H1 (cell line): ENCODE results near the gene OTUD6A. TPM values are rescaled to one million over a fixed set of nuclear protein-coding genes. Genes with fewer than 3 reads are reported as not detected.

Experiments used
- CTCF ChIA-PET: fragments of 300-600 bp; sonication (Branson Sonifier 250); formaldehyde crosslinking; loops from one replicate; lab custom pipeline; 2021; ENCODE audit not compliant: partially characterized antibody; lab: Charles Lee
- POLR2A ChIA-PET: fragments of 300-600 bp; sonication (Branson Sonifier 250); formaldehyde crosslinking; loops from one replicate; lab custom pipeline; 2021; ENCODE audit warnings: inconsistent platforms; ENCODE audit not compliant: partially characterized antibody; lab: Charles Lee
- DNase-seq, 2 experiments: peaks; one replicate each; pipeline versions ENCODE4 v3.0.0 to v3.0.0-alpha.2; 2010 to 2022; ENCODE audit warnings: low spot score in 2 of 2, low read depth in 1 of 2, mixed read lengths in 1 of 2
- FAIRE-seq: peaks from 2 replicates; lab custom pipeline; 2011; peaks lifted over from hg19 to GRCh38; lab: Jason Lieb, UNC
- H2AFZ ChIP-seq: 2 replicates; pipeline ENCODE4 v1.8.1; 2012; ENCODE audit warnings: low read length, inconsistent platforms
- H2AK5ac ChIP-seq: 2 replicates; pipeline ENCODE4 v1.6.1; 2013; ENCODE audit warnings: low read depth, low read length
- H2BK120ac ChIP-seq: replicated peaks from 2 replicates; pipeline ENCODE3; 2013; ENCODE audit warnings: low read depth, low read length, inconsistent platforms
- H2BK12ac ChIP-seq: 2 replicates; pipeline ENCODE4 v1.6.1; 2013; ENCODE audit warnings: low read depth, low read length
- H2BK15ac ChIP-seq: 2 replicates; pipeline ENCODE4 v1.6.1; 2013; ENCODE audit warnings: low read length
- H2BK20ac ChIP-seq: 2 replicates; pipeline ENCODE4 v1.6.1; 2013; ENCODE audit warnings: low read length
- H2BK5ac ChIP-seq: 2 replicates; pipeline ENCODE4 v1.6.1; 2013; ENCODE audit warnings: low read depth, low read length
- H3K14ac ChIP-seq: 2 replicates; pipeline ENCODE4 v1.6.1; 2013; ENCODE audit warnings: inconsistent platforms; ENCODE audit not compliant: insufficient read length
- H3K18ac ChIP-seq: 2 replicates; pipeline ENCODE4 v1.6.1; 2013; ENCODE audit warnings: low read length; ENCODE audit errors: extremely low read depth
- H3K23ac ChIP-seq: 2 replicates; pipeline ENCODE4 v1.6.1; 2013; ENCODE audit warnings: inconsistent platforms; ENCODE audit not compliant: insufficient read length
- H3K23me2 ChIP-seq: 2 replicates; pipeline ENCODE4 v1.6.1; 2013; ENCODE audit warnings: low read depth, low read length
- H3K27ac ChIP-seq: 2 replicates; pipeline ENCODE4 v1.6.1; 2011; ENCODE audit warnings: low read depth, low read length, inconsistent platforms
- H3K27me3 ChIP-seq, 4 experiments: replicated peaks in 1 of 4; 1 replicate in 1 of 4; 2 replicates in 3 of 4; pipeline versions ENCODE4 v1.6.1 to v1.8.1; 2011 to 2013; ENCODE audit warnings: low read length in 3 of 4, mild to moderate bottlenecking in 3 of 4, inconsistent platforms in 2 of 4, mixed read lengths in 2 of 4, moderate library complexity in 1 of 4; ENCODE audit not compliant: control insufficient read depth in 3 of 4, insufficient read depth in 3 of 4; ENCODE audit errors: extremely low read depth in 1 of 4
- H3K36me3 ChIP-seq, 4 experiments: 2 replicates each; pipeline versions ENCODE4 v1.6.1 to v1.8.1; 2011 to 2013; ENCODE audit warnings: mild to moderate bottlenecking in 4 of 4, low read length in 3 of 4, moderate library complexity in 2 of 4, control low read depth in 1 of 4, inconsistent platforms in 1 of 4; ENCODE audit not compliant: insufficient read depth in 4 of 4, control insufficient read depth in 2 of 4
- H3K4ac ChIP-seq: replicated peaks from 2 replicates; pipeline ENCODE3; 2013; ENCODE audit warnings: low read length, low read depth, mixed read lengths, inconsistent platforms; ENCODE audit not compliant: insufficient read length
- H3K4me1 ChIP-seq, 4 experiments: replicated peaks in 1 of 4; 1 replicate in 1 of 4; 2 replicates in 3 of 4; pipeline versions ENCODE4 v1.6.1 to v1.8.1; 2011 to 2013; ENCODE audit warnings: low read length in 3 of 4, inconsistent platforms in 2 of 4, mixed read lengths in 1 of 4; ENCODE audit not compliant: insufficient read depth in 4 of 4, control insufficient read depth in 3 of 4
- H3K4me2 ChIP-seq, 2 experiments: 2 replicates each; pipeline versions ENCODE4 v1.6.1 to v1.8.1; 2011 to 2013; ENCODE audit warnings: low read depth in 2 of 2, low read length in 2 of 2, control low read depth in 1 of 2, inconsistent platforms in 1 of 2, mild to moderate bottlenecking in 1 of 2; ENCODE audit not compliant: insufficient read depth in 1 of 2
- H3K4me3 ChIP-seq, 4 experiments: fragments of 200-600, 300-600 bp in 1 of 4; sonication (generic), shearing (Covaris generic), sonication (Bioruptor Twin) in 1 of 4; 2 replicates each; pipeline versions ENCODE4 v1.5.1 to v1.8.1; 2011 to 2016; ENCODE audit warnings: low read length in 4 of 4, low read depth in 3 of 4, control low read depth in 2 of 4, inconsistent platforms in 2 of 4, mild to moderate bottlenecking in 2 of 4, mixed read lengths in 1 of 4, moderate library complexity in 1 of 4; ENCODE audit not compliant: insufficient read depth in 2 of 4; ENCODE audit errors: extremely low read depth in 1 of 4
- H3K56ac ChIP-seq: replicated peaks from 2 replicates; pipeline ENCODE3; 2013; ENCODE audit warnings: low read depth, mild to moderate bottlenecking, mixed read lengths, low read length, inconsistent platforms; ENCODE audit not compliant: insufficient read length
- H3K79me1 ChIP-seq: 2 replicates; pipeline ENCODE4 v1.6.1; 2013; ENCODE audit warnings: low read depth, low read length, control low read depth
- H3K79me2 ChIP-seq, 2 experiments: 2 replicates each; pipeline versions ENCODE4 v1.6.1 to v1.8.1; 2012 to 2013; ENCODE audit warnings: low read length in 2 of 2, mild to moderate bottlenecking in 2 of 2, inconsistent platforms in 1 of 2; ENCODE audit not compliant: insufficient read depth in 2 of 2, control insufficient read depth in 1 of 2
- H3K9ac ChIP-seq, 4 experiments: replicated peaks in 1 of 4; 1 replicate in 1 of 4; 2 replicates in 3 of 4; pipeline versions ENCODE4 v1.6.1 to v1.8.1; 2011 to 2013; ENCODE audit warnings: low read depth in 3 of 4, low read length in 3 of 4, control low read depth in 2 of 4, mild to moderate bottlenecking in 2 of 4, moderate library complexity in 2 of 4, inconsistent platforms in 1 of 4; ENCODE audit errors: extremely low read depth in 1 of 4
- H3K9me3 ChIP-seq, 2 experiments: 2 replicates each; pipeline versions ENCODE4 v1.6.1 to v1.8.1; 2012 to 2013; ENCODE audit warnings: mild to moderate bottlenecking in 2 of 2, moderate library complexity in 2 of 2, control low read depth in 1 of 2, inconsistent platforms in 1 of 2, low read depth in 1 of 2, low read length in 1 of 2, mixed read lengths in 1 of 2; ENCODE audit not compliant: insufficient read depth in 2 of 2
- H4K20me1 ChIP-seq, 2 experiments: replicated peaks in 1 of 2; 2 replicates each; pipeline versions ENCODE3 to v1.8.1; 2011 to 2013; ENCODE audit warnings: inconsistent platforms in 2 of 2, low read length in 2 of 2, mild to moderate bottlenecking in 1 of 2; ENCODE audit not compliant: insufficient read depth in 2 of 2, control insufficient read depth in 1 of 2
- H4K5ac ChIP-seq: 2 replicates; pipeline ENCODE4 v1.6.1; 2013; ENCODE audit warnings: low read length, low read depth, mixed read lengths, inconsistent platforms; ENCODE audit not compliant: insufficient read length
- H4K8ac ChIP-seq: 2 replicates; pipeline ENCODE4 v1.8.0; 2013; ENCODE audit warnings: mild to moderate bottlenecking, moderate library complexity, low read length, inconsistent platforms; ENCODE audit not compliant: insufficient read depth; ENCODE audit errors: extremely low read depth
- H4K91ac ChIP-seq: replicated peaks from 2 replicates; pipeline ENCODE3; 2013; ENCODE audit warnings: low read length, mixed read lengths, inconsistent platforms; ENCODE audit not compliant: insufficient read length
- BCL11A ChIP-seq, 2 experiments: IDR thresholded peaks; one replicate each; pipeline ENCODE4 v1.6.1; 2011; ENCODE audit warnings: low read depth in 2 of 2, low read length in 2 of 2, mild to moderate bottlenecking in 2 of 2
- EGR1 ChIP-seq: IDR thresholded peaks from 2 replicates; pipeline ENCODE4 v1.6.1; 2011; ENCODE audit warnings: low read depth, low read length, borderline replicate concordance
- EP300 ChIP-seq, 2 experiments: IDR thresholded peaks; 1 replicate in 1 of 2; 2 replicates in 1 of 2; pipeline ENCODE4 v1.6.1; 2011 to 2012; ENCODE audit warnings: low read depth in 2 of 2, low read length in 2 of 2, mild to moderate bottlenecking in 2 of 2, borderline replicate concordance in 1 of 2, inconsistent platforms in 1 of 2, moderate library complexity in 1 of 2
- MAFK ChIP-seq: IDR thresholded peaks from 2 replicates; pipeline ENCODE4 v1.6.1; 2012; ENCODE audit warnings: low read depth, mild to moderate bottlenecking, improper control_type of control experiment, low read length
- NANOG ChIP-seq: IDR thresholded peaks from 2 replicates; pipeline ENCODE4 v1.6.1; 2011; ENCODE audit warnings: low read length, low read depth, mild to moderate bottlenecking, inconsistent platforms; ENCODE audit not compliant: insufficient read depth, poor library complexity, severe bottlenecking
- NRF1 ChIP-seq: IDR thresholded peaks from 2 replicates; pipeline ENCODE4 v1.6.1; 2011; ENCODE audit warnings: mild to moderate bottlenecking, low read depth, low read length, improper control_type of control experiment
- RAD21 ChIP-seq, 2 experiments: IDR thresholded peaks in 1 of 2; conservative IDR thresholded peaks in 1 of 2; 2 replicates each; pipeline ENCODE4 v1.6.1; 2011; ENCODE audit warnings: low read depth in 2 of 2, low read length in 2 of 2, improper control_type of control experiment in 1 of 2, inconsistent platforms in 1 of 2, mild to moderate bottlenecking in 1 of 2, moderate library complexity in 1 of 2
- RBBP5 ChIP-seq: IDR thresholded peaks from 2 replicates; pipeline ENCODE4 v1.7.1; 2012; ENCODE audit warnings: low read depth, mild to moderate bottlenecking, inconsistent platforms, low read length, moderate library complexity, borderline replicate concordance
- USF2 ChIP-seq: IDR thresholded peaks from 2 replicates; pipeline ENCODE4 v1.6.1; 2011; ENCODE audit warnings: low read length, improper control_type of control experiment
- WGBS, 2 experiments: shearing (Covaris generic) in 1 of 2; methylation state at CpG; one replicate each; pipeline versions ENCODE4 v1.1.6 to v1.1.7; 2013 to 2015; ENCODE audit warnings: low lambda C conversion rate in 2 of 2, mixed read lengths in 2 of 2, inconsistent platforms in 1 of 2, low coverage in 1 of 2, missing lambda C conversion rate in 1 of 2; ENCODE audit not compliant: insufficient replicate concordance in 2 of 2, insufficient coverage in 1 of 2, insufficient read length in 1 of 2; ENCODE audit errors: extremely low coverage in 1 of 2, missing lambda C conversion rate in 1 of 2; 5-methylcytosine and 5-hydroxymethylcytosine counted together
- polyA plus RNA-seq, 7 experiments: library from polyadenylated mRNA; depleted of rRNA in 3 of 7; stranded (reverse) in 5 of 7; unstranded in 2 of 7; fragments of >200 nt in 5 of 7; fragments of 200-250 nt in 2 of 7; gene quantifications; 1 replicate in 5 of 7; 2 replicates in 1 of 7; 4 replicates in 1 of 7; pipeline versions ENCODE4 v1.2.1 to v1.2.3, GENCODE V29; 2011 to 2013; ENCODE audit warnings: missing spikeins in 2 of 7, mixed read lengths in 2 of 7
- total RNA-seq: library from RNA; stranded (reverse); fragmentation: NEBNext Ultra II Directional; extraction: Animal tissue kit (Norgen Biotek cat#: 25700); gene quantifications from 2 replicates; pipeline ENCODE4 v1.2.1, GENCODE V29; 2021
- TF ChIP-seq, protein P1 (sequence below): IDR thresholded peaks from 2 replicates; pipeline ENCODE4 v1.6.1; 2012; ENCODE audit warnings: low read length, inconsistent platforms

Gene OTUD6A
- total and polyA plus RNA-seq, 2 of the 8 experiments (the other 6 are each of a cell fraction or from before 2014, with no cell fraction given): 0.09 to 0.17 TPM

GRCh38 chrX:70025464-70025863, 36.8 kb upstream of the OTUD6A start:
- Histone ChIP-seq H3K4me2 (no peak overlapping the region), H3K9ac (no peak overlapping the region), H4K20me1 (no peaks in the 10 kb centered on the region), H3K27ac (no peak overlapping the region), H2AK5ac (no peak overlapping the region), H2BK120ac (no peak overlapping the region), H3K23ac (no peak overlapping the region), H3K18ac (no peak overlapping the region), H2BK12ac (no peak overlapping the region), H3K4me3 (no peak overlapping the region), H2BK20ac (no peak overlapping the region), H3K36me3 (no peaks in the 10 kb centered on the region), H2BK5ac (no peak overlapping the region), H3K4ac (no peak overlapping the region), H3K79me2 (no peaks in the 10 kb centered on the region), H4K5ac (no peak overlapping the region), H3K56ac (no peak overlapping the region), H3K23me2 (no peaks in the 10 kb centered on the region), H3K9me3 (no peaks in the 10 kb centered on the region), H3K14ac (no peak overlapping the region), H2AFZ (no peak overlapping the region), H4K91ac (no peak overlapping the region), H2BK15ac (no peak overlapping the region), H3K79me1 (no peaks in the 10 kb centered on the region), H4K8ac (no peak overlapping the region), H3K27me3 (no peaks in the 10 kb centered on the region), H3K4me1 (peaks cover 0 to 2% (median 0%) of the 10 kb centered on the region in 4 experiments; a peak in 1 of 7 replicates)
- DNase-seq: no peak
- ChIA-PET POLR2A (no interaction called here), CTCF (interaction anchor here (0.7 to 0.9 kb wide), 3 partner anchors 8 to 18 kb away, joined by 3 to 4 read pairs (median 3); no protein-coding TSS in a partner anchor)
- WGBS, 2 experiments: 90% methylated on average over 1 of the region's 1 CpG; no CpG with 5 or more reads in 1 of the 2 experiments
- FAIRE-seq: no peak
- no peak for TF ChIP-seq BCL11A (IDR thresholded peaks at IDR 0.05; ENCODE audit: low read depth in 2 of 2, low read length in 2 of 2)
- no peak for TF ChIP-seq EGR1
- no peak for TF ChIP-seq USF2
- no peak for TF ChIP-seq NANOG
- TF ChIP-seq RBBP5: no peak
- no peak for TF ChIP-seq NRF1
- no peak for TF ChIP-seq MAFK
- TF ChIP-seq, protein P1, sequence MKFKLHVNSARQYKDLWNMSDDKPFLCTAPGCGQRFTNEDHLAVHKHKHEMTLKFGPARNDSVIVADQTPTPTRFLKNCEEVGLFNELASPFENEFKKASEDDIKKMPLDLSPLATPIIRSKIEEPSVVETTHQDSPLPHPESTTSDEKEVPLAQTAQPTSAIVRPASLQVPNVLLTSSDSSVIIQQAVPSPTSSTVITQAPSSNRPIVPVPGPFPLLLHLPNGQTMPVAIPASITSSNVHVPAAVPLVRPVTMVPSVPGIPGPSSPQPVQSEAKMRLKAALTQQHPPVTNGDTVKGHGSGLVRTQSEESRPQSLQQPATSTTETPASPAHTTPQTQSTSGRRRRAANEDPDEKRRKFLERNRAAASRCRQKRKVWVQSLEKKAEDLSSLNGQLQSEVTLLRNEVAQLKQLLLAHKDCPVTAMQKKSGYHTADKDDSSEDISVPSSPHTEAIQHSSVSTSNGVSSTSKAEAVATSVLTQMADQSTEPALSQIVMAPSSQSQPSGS: no peak
- TF ChIP-seq EP300 (IDR thresholded peaks at IDR 0.05; ENCODE audit: borderline replicate concordance in 1 of 2, low read depth in 2 of 2, low read length in 2 of 2): no peak
- TF ChIP-seq RAD21 (IDR thresholded peaks at IDR 0.05 in 1 of 2, conservative IDR thresholded peaks at IDR 0.05 in 1 of 2; ENCODE audit: low read depth in 2 of 2, low read length in 2 of 2): no peak
